MV-4-11 (cell line): ENCODE measurements around the gene RAI1.
A peak's percentile ranks its signal among the peaks of the same experiment; 100 is the strongest.
"Not testable (repeated sequence)": the region's sequence is repeated elsewhere in the genome, so short reads cannot be mapped to it uniquely, and the experiment has no call there.

Experiments
- DNase-seq: peaks from one replicate; lab custom pipeline; 2025; lab: John Stamatoyannopoulos, UW

RAI1 gene

DNA sequence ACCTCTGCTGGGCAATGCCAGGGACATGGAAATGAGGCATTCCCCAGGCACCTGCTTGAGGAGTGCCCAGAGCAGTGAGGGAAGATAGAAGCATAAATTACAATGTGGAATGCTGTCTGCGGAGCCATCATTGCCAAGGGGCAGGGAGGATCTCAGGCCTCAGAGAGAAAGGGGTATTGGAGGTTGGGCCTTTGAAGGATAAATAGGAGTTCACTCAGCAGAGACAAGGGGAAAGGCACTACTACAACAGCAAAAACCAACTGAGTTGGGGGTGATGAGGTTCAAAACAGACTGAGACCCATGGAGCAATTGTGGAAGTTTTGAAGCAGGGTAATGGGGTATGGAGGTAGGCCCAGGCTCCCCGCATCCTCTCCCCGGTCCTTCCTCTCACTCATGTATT lies 122.7 kb downstream of the RAI1 start:
- no peak for DNase-seq

GRCh38 chr17:17805575-17805974 lies 124.3 kb downstream of the RAI1 start:
- DNase-seq, result no peak

GRCh38 chr17:17806035-17806434 lies 124.8 kb downstream of the RAI1 start:
- DNase-seq, result no peak

DNA sequence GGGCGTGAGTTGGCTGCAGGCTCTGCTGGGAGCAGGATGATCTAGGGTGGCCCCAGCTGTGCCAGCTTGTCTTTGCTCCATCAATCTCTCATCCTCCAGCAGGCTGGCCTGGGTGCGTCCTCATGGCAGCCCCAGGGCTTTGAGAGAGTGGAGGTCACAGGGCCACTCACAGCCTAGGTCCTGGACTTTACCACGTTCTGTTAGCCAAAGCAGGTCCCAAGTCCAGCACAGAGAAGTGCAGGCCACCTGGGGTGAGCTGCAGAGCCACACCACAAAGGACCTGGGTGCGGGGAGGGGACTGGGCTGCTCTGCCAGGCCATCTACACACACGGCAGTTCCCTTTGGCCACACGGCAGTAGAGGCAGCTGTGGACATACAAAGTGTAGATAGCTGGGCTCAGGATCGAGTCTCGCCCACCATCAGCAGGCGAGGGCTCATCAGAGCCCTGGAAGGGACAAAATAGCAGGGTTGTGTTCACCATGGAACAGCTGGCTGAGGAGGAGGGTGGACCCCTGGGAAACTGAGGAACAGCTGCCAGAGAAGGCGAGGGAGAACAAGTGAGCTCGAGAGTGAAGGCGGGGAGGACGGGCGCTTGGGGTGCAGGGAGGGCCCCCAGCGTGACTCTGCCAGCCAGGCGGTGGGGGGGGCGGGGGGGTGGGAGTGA lies 125.5 kb downstream of the RAI1 start:
- DNase-seq, result no peak

GRCh38 chr17:17807440-17807839 lies 126.2 kb downstream of the RAI1 start:
- no peak for DNase-seq

GRCh38 chr17:17808200-17808599 lies 126.9 kb downstream of the RAI1 start:
- DNase-seq, result not testable (repeated sequence)

GRCh38 chr17:17808706-17809432 lies 127.6 kb downstream of the RAI1 start:
- DNase-seq, result peak; percentile 35

DNA sequence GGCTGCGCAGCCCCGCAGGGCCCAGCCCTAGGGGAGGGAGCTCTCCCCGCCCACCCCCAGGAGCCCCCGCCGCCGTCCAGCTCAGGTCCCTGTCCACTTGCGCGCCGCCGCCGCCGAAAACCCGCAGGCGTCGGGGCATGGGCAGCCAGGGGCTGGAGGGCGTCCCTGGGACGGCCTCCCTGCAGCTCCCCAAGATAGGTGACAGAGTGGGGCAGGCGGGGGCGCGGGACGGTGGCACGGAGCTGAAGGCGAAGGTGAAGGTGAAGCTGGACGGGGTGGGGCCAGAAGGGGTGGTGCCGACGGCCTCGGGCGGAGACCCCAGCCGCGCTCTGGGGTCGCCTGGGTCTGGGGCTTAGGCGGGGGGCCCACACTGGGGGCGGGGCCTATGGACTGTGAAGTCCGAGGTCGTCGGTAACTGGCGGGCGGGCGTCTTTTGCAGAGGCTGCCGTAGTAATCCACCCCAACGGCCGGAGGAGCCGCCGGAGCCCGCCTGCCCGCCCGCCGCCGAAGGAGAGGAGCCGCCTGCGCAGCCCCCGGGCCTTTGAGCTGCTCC lies 128.3 kb downstream of the RAI1 start:
- no peak for DNase-seq

- DNase-seq, result no peak
These were observed 129.0 kb downstream of the RAI1 start for GRCh38 chr17:17810084-17810894.

DNA sequence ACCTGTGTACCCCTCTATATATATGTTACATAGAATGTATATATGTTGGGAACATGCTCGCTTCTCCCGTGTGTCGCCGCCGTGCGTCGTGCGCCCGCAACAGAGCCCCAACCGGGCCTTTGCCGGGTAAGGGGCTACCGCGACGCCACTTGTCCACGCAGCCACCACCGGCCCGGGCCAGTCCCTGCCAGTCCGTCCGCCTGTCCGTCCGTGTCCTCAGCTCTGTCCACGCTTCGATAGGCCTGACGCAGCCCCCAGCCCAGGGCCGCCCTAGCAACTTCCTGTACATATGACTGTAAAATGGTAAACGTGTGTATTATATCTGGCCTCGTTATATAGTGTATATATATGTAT lies 129.6 kb downstream of the RAI1 start:
- DNase-seq, result no peak

DNA sequence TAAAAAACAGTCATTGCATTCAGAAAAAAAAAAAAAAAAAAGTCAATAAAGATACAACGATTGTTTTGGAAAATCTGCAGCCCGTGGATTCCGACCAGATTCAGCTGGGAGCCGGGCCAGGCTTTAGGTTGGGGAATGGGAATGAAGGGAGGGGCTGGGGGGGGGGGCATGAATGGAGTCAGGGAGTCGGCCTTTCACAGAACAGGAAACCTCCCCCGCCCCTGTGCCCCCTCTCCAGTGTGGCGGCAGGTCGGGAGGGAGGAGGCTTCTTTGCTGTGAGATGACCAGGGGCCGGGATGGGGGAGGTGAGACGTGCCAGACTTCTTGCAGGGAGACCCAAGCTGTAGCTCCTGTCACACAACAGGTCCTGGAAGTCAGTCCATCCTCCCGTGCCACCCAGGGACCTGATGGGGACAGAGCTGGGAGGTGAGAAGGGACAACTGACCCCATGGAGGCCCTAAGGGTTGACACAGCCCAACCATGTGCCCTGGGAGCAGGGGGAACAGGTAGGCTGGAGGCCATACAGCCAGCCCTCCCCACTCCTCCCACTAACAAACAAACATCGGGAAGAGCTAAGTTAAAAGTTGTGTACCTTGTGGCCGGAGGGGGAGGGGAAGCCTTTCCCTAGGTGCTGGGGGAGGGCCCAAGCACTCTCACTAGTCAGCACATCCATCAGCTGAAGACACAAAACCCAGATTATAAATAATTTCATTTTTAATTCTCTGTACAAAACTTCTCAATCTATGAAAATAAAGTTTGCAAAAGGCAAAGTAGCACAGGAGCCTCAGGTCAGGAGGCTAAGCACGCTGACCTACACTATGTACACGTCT lies 130.3 kb downstream of the RAI1 start:
- no peak for DNase-seq

GRCh38 chr17:17812211-17813054 lies 131.2 kb downstream of the RAI1 start:
- DNase-seq, result no peak

DNA sequence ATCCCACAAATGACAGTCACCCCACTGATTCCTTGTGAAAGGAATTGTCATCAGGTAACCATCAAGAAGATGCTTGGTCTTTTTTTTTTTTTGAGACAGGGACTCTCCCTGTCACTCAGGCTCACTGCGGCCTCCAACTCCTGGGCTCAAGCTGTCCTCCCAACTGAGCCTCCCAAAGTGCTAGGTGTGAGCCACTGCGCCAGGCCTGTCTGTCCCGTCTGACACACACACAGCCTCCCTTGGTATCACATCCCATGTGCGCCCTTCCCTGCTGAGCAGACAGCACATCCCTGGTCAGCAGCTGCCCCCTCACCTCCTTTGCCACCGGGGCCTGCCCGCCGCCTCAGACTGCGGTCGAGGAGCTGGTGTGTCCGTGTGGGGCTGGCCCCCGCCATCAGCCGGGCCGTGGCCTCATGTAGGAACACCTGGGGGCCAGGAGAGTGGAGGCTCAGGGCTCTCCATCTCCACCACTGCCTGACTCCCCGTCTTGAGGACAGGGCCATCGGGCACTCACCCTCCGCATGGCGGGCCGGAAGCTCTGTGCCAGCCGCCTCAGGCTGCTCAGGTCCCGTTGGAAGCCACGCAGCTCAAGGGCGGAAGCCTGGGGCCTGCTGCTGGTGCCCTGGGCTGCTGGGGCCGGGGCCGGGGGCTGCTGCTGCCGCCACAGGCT lies 131.9 kb downstream of the RAI1 start:
- DNase-seq, result no peak

- DNase-seq, result no peak
These were observed 132.5 kb downstream of the RAI1 start for GRCh38 chr17:17813725-17814095.

DNA sequence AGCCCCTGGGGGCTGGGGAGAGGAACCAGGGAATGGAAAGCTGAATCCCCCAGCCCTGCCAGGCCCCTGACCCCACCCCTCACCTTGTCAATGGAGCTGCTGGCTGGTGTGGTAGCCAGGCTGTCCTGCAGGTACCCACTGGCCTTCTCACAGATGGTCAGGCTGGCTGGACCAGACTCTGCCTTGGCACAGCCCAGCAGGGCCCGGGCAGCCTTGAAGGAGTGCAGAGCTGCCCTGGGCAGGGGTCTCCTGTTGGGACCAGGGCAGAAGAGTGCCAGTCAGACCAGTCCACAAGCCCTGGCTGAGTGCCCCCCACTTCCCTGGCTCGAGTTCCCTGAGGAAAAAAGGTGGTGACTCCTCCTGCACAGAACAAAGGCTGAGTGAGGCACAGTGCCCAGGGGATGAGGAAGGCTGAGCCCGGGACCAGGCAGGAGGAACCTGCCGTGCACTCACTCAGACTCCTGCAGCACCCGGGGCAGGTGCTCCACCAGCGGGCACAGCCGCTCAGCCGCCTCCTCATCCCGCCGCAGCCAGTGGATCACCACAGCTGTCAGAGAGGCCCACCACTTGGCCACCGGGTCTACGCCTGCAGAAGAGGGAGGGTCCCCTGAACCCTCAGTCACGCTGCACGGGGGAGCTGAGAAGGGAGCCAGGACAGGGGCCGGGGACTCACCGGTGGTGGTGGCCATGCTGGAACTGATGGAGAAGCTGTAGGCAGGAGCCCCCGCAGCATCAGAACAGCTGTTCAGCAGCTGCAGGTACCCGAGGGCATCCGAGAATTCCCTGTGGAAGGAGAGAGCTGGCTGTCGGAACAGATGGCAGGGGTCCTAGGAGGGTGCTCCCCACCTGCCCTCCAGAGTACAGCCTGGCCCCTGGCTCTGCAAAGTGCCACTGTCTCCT lies 133.2 kb downstream of the RAI1 start:
- no peak for DNase-seq

- no peak for DNase-seq
These were observed 133.8 kb downstream of the RAI1 start for GRCh38 chr17:17815062-17815406.

DNA sequence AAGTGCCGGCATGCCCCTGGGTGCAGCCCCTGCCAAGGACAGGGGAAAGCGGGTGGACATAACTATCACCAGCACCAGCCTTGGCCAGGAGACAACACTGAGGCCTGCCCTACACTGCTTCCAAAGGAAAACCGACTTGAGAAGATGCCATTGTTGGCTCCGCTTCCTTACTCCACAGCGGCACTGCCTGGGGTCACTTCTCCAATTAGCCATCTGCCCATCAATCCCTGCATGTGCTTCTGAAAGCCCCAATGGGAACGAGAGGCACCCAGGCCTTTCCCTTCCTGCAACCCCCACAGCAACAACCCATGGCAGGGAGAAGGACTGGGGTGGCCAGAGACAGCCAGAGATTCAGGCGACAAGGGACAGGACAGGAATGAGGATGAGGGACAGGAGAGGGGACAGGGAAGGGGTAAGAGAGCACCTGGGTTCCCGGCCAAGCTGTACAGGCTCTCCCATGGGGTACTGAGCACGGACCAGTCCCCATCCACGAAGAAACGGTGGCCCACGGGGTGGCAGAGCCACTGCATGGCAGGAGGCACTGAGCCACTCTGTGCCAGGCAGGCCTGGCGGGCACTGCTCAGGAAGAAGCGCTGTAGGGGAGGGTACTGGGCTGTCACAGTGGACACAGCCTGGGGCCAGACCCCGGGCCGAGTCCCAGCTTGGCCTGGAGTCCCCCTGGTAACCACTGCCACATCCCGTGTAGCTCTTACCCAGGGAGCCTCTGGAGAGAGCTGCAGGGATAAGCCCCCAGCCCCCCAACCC lies 134.4 kb downstream of the RAI1 start:
- no peak for DNase-seq

DNA sequence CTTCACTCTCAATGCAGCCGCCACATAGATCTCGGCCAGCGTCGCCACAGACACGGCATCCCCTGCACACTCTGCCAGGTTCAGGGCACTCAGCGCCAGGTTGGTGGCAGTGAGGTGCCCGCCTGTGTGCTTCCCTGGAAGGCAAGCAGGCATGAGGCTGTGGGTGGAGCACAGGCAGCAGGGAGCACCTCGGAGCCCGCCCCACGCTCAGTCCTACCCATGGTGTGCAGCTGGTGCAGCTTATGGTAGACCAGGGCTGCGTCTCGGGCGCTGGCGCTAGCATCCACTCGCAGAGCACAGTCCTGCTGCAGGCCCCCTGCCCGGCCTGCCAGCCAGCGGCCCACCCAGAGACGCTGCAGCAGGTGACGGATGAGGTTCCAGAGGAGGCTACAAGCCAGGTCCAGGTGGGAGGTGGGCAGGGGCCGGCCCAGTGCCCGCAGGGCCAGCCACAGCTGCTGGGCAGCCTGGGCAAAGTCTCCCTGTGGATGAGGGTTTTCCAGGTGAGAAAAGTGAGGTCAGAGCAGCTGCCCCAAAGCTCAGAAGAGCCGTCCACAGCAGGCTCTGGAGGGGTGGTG lies 135.1 kb downstream of the RAI1 start:
- no peak for DNase-seq
